Activated CD4-positive, alpha-beta T cell treated with anti-CD3 and anti-CD28 coated beads for 24 hours (primary cell): ENCODE results near the gene COQ8A.
"Not testable (repeated sequence)": the region's sequence is repeated elsewhere in the genome, so short reads cannot be mapped to it uniquely, and the experiment has no call there.

Experiments
- DNase-seq, 2 donors: peaks; one replicate each; pipeline ENCODE4 v3.0.0-alpha.2; 2020; ENCODE audit warnings: low read depth in 2 of 2

Gene COQ8A

GRCh38 chr1:226921504-226921903, 18.6 kb upstream of the COQ8A start:
- no peak for DNase-seq

GRCh38 chr1:226929260-226930111, 10.6 kb upstream of the COQ8A start:
- not testable (repeated sequence) for DNase-seq

GRCh38 chr1:226934483-226935237, 5.4 kb upstream of the COQ8A start:
- no peak for DNase-seq

- DNase-seq: no peak
Measured at GRCh38 chr1:226937940-226938725, 2.0 kb upstream of the COQ8A start.

- no peak for DNase-seq
Measured at GRCh38 chr1:226938903-226939437, 1.1 kb upstream of the COQ8A start.

- DNase-seq: peak; percentile 18 to 34
Measured at GRCh38 chr1:226939438-226940028, 561 bp upstream of the COQ8A start.

GRCh38 chr1:226940806-226941067, 643 bp downstream of the COQ8A start:
- DNase-seq: no peak

- no peak for DNase-seq
Measured at GRCh38 chr1:226942392-226942791, 2.3 kb downstream of the COQ8A start.

GRCh38 chr1:226943156-226943555, 3.1 kb downstream of the COQ8A start:
- DNase-seq: no peak

- DNase-seq: no peak
Measured at GRCh38 chr1:226943927-226944326, 3.8 kb downstream of the COQ8A start.

- DNase-seq: no peak
Measured at GRCh38 chr1:226945106-226945857, 5.2 kb downstream of the COQ8A start.

- DNase-seq: no peak
Measured at GRCh38 chr1:226945858-226946245, 5.8 kb downstream of the COQ8A start.

- no peak for DNase-seq
Measured at GRCh38 chr1:226946285-226946684, 6.2 kb downstream of the COQ8A start.

- no peak for DNase-seq
Measured at GRCh38 chr1:226946841-226947240, 6.7 kb downstream of the COQ8A start.

- no peak for DNase-seq
Measured at GRCh38 chr1:226948051-226948450, 8.0 kb downstream of the COQ8A start.

GRCh38 chr1:226948480-226948879, 8.4 kb downstream of the COQ8A start:
- DNase-seq: no peak

- DNase-seq: no peak
Measured at GRCh38 chr1:226948996-226949395, 8.9 kb downstream of the COQ8A start.

- no peak for DNase-seq
Measured at GRCh38 chr1:226949401-226949800, 9.3 kb downstream of the COQ8A start.

GRCh38 chr1:226950316-226950715, 10.2 kb downstream of the COQ8A start:
- DNase-seq: no peak

GRCh38 chr1:226950871-226951270, 10.8 kb downstream of the COQ8A start:
- DNase-seq: no peak
